Heart right ventricle (tissue), 16 donors: ENCODE results near the gene KLK15. TPM values are rescaled to one million over a fixed set of nuclear protein-coding genes. Genes with fewer than 3 reads are reported as not detected.

Source experiments
- ATAC-seq, 8 donors: fragments of 200-7000 bp; cut with Tn5 transposase; one replicate each; pipeline ENCODE4 v1.9.1; 2020; ENCODE audit warnings: mild to moderate bottlenecking in 8 of 8, moderate library complexity in 8 of 8, moderate number of reproducible peaks in 1 of 8
- DNase-seq, 2 donors: peaks; one replicate each; pipeline ENCODE4 v3.0.0-alpha.2; 2020
- H3K27ac ChIP-seq, 10 donors: fragments of 200-600 bp; sonication (generic) in 2 of 10; one replicate each; pipeline versions ENCODE4 v1.5.0 to v1.8.0; 2020 to 2022; ENCODE audit warnings: mild to moderate bottlenecking in 3 of 10
- H3K27me3 ChIP-seq, 7 donors: fragments of 200-600 bp; one replicate each; pipeline ENCODE4 v1.8.0; 2021 to 2022; ENCODE audit warnings: mild to moderate bottlenecking in 2 of 7
- H3K36me3 ChIP-seq, 9 donors: fragments of 200-600 bp; sonication (generic) in 1 of 9; one replicate each; pipeline versions ENCODE4 v1.5.0 to v1.8.0; 2020 to 2022; ENCODE audit warnings: mild to moderate bottlenecking in 2 of 9
- H3K4me1 ChIP-seq, 9 donors: fragments of 200-600 bp; sonication (generic) in 1 of 9; one replicate each; pipeline versions ENCODE4 v1.5.0 to v1.8.0; 2020 to 2022; ENCODE audit warnings: mild to moderate bottlenecking in 4 of 9
- H3K4me3 ChIP-seq, 10 donors: fragments of 200-600 bp; sonication (generic) in 2 of 10; one replicate each; pipeline versions ENCODE4 v1.5.0 to v1.8.0; 2020 to 2022; ENCODE audit warnings: mild to moderate bottlenecking in 7 of 10, moderate library complexity in 2 of 10
- H3K9me3 ChIP-seq, 11 donors: fragments of 200-600 bp in 10 of 11; sonication (generic) in 2 of 11; one replicate each; pipeline versions ENCODE4 v1.5.0 to v1.8.0; 2013 to 2022; ENCODE audit warnings: mild to moderate bottlenecking in 2 of 11, control low read depth in 1 of 11, moderate library complexity in 1 of 11
- WGBS, 2 donors: extraction: QIAGEN DNeasy Blood & Tissue Kit; methylation state at CpG; one replicate each; pipeline ENCODE4 v1.1.7; 2013; ENCODE audit warnings: inconsistent platforms in 1 of 2; 5-methylcytosine and 5-hydroxymethylcytosine counted together
- intact Hi-C, 10 donors: fragments of 100-400 bp; cut with DNase I; formaldehyde crosslinking; loops; one replicate each; pipeline versions ENCODE4 v1.11.1 to v1.14.2; 2022
- long read RNA-seq, 3 donors: library from polyadenylated mRNA; unstranded; transcript quantifications; one replicate each; pipeline ENCODE4 v2.0.0, GENCODE V29; 2020 to 2021
- polyA plus RNA-seq, 2 donors: library from polyadenylated mRNA; stranded (reverse); fragments of 200-250 nt; gene quantifications; one replicate each; pipeline ENCODE4 v1.2.3, GENCODE V29; 2013
- total RNA-seq, 10 donors: library from RNA; stranded (reverse); fragmentation: NEBNext Ultra II Directional in 3 of 10; extraction: Animal tissue kit (Norgen Biotek cat#: 25700) in 3 of 10; gene quantifications; one replicate each; pipeline versions ENCODE4 v1.2.1 to v1.2.4, GENCODE V29; 2021 to 2023
- TF ChIP-seq, protein P1 (sequence below), 9 donors: fragments of 200-600 bp; sonication (generic) in 2 of 9; IDR thresholded peaks; one replicate each; pipeline versions ENCODE4 v1.5.0 to v1.8.0; 2021 to 2022; ENCODE audit warnings: antibody characterized with exemption in 9 of 9, mild to moderate bottlenecking in 5 of 9, moderate library complexity in 1 of 9
- donor health status: Arrhythmogenic right ventricular cardiomyopathy.
- donor health status: ischemic (EF 13 %, LVEDD 7.1; RV severe dilation, severe dysfunction).
- donor health status: healthy with polysubstance abuse.
- donor health status: DM: no; HTN: yes; CAD: no.
- donor health status: DM: no; HTN: no; CAD: no.
- donor health status: ischemic (EF 25% LVEDD 6.9; RV normal size, moderate dysfunction).
- donor health status: ischemic (EF 25% LVEDD 5.7; RV mildly dilated, moderate dysfunction).
- donor health status: healthy.
- donor health status: DM: yes; HTN: yes; CAD: no.
- donor health status: Ischemic cardiomyopathy.
- donor health status: ischemic (EF 35%, LVEDD 5.7; RV mildly dilated, moderate dysfunction).
- donor health status: nonischemic (EF 11% LVEDD 7.7; RV severe dilation, severe dysfunction).
- donor health status: DM: yes; HTN: yes; CAD: no.
- donor health status: PGD.
- donor health status: ischemic (EF 29% LVEDD 5.4; RV normal size, mild dysfunction).
- donor health status: nonischemic (EF 23%, LVEDD 6.1; RV moderate dilation, normal function).

KLK15 gene, protein sequence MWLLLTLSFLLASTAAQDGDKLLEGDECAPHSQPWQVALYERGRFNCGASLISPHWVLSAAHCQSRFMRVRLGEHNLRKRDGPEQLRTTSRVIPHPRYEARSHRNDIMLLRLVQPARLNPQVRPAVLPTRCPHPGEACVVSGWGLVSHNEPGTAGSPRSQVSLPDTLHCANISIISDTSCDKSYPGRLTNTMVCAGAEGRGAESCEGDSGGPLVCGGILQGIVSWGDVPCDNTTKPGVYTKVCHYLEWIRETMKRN
- total RNA-seq: not detected
- polyA plus RNA-seq: not detected
- long read RNA-seq, donor 1: 0 reads
- long read RNA-seq, donor 2: 0 reads
- long read RNA-seq, donor 3: 0 reads

DNA sequence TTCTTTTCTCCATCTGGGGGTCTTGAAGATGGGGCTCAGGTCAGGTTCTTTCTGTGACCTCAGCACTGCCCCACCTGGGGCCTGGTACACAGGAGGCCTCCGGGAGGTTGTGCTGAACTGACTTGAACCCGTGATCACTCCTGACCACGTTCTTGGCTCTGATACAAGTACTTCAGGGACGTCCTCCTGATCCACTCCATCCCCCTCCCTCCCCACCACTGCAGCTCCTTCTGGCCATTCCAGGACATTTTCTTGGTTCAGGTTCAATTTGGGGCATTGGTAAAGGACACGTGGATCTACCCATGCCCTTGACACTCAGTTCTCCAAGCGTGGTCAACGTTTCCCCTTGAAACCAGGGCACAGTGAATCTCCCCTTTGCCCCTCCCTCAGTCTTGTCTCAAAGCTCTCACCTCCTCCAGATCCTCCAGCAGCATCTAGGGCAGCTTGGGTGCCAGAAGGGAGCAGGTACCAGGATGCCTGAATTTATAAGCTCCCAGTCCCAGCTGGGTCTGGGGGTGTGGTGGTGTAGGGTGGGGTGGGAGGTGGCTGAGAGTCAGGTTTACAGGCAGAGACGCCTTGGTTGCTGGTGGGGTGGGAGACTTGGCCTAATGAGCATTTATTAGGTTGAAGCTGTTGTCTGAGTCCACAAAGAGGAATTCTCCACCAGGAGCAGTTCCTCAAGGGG is at the start of gene KLK15:
KLK15 (minus strand) TSS at position 458 of the 685 bp plus-strand sequence. CDS start 2,082 bp downstream, outside the sequence.
- Histone ChIP-seq H3K4me3 (no peak within 1 kb of the TSS), H3K36me3 (no peaks in the 10 kb centered on the region), H3K4me1 (peaks cover 0 to 13% (median 6%) of the 10 kb centered on the region in 9 donors), H3K27ac (no peak within 1 kb of the TSS), H3K27me3 (peaks cover 0 to 69% (median 44%) of the 10 kb centered on the region in 7 donors), H3K9me3 (no peaks in the 10 kb centered on the region)
- TF ChIP-seq, protein P1, sequence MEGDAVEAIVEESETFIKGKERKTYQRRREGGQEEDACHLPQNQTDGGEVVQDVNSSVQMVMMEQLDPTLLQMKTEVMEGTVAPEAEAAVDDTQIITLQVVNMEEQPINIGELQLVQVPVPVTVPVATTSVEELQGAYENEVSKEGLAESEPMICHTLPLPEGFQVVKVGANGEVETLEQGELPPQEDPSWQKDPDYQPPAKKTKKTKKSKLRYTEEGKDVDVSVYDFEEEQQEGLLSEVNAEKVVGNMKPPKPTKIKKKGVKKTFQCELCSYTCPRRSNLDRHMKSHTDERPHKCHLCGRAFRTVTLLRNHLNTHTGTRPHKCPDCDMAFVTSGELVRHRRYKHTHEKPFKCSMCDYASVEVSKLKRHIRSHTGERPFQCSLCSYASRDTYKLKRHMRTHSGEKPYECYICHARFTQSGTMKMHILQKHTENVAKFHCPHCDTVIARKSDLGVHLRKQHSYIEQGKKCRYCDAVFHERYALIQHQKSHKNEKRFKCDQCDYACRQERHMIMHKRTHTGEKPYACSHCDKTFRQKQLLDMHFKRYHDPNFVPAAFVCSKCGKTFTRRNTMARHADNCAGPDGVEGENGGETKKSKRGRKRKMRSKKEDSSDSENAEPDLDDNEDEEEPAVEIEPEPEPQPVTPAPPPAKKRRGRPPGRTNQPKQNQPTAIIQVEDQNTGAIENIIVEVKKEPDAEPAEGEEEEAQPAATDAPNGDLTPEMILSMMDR (IDR thresholded peaks at IDR 0.05): no peak
- ATAC-seq (no peak), DNase-seq (no peak)
- intact Hi-C loops: no loop called here
- WGBS, 2 donors: 73 to 75% methylated on average over 8 of the region's 8 CpGs

DNA sequence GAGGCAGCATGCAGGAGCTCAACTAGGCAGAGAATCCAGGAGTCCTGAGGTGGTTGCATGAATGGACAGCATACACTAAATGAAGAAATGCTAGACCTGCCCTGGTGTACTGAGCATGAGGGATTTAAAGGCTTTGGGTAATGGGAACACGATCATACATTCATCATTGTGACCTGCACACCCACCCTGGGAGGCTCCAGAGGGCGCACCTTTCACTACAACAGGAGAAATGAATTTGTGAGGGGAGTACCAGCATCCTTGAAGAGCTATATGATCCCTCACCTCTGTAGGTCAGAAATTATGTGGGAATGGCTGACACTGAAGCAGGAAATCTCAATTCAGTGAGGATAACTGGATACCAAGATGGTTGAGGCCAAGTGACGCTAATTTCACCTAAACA is 48.8 kb upstream of the KLK15 start:
- TF ChIP-seq, protein P1 (IDR thresholded peaks at IDR 0.05): no peak
- intact Hi-C loops: no loop called here
- Histone ChIP-seq H3K27me3 (peaks cover 0 to 70% (median 51%) of the 10 kb centered on the region in 7 donors), H3K27ac (no peak overlapping the region), H3K4me3 (no peak overlapping the region), H3K9me3 (no peaks in the 10 kb centered on the region), H3K36me3 (no peaks in the 10 kb centered on the region), H3K4me1 (no peaks in the 10 kb centered on the region)
- 57 to 59% methylated on average over 3 of the region's 3 CpGs for WGBS, 2 donors
- ATAC-seq (no peak), DNase-seq (no peak)

DNA sequence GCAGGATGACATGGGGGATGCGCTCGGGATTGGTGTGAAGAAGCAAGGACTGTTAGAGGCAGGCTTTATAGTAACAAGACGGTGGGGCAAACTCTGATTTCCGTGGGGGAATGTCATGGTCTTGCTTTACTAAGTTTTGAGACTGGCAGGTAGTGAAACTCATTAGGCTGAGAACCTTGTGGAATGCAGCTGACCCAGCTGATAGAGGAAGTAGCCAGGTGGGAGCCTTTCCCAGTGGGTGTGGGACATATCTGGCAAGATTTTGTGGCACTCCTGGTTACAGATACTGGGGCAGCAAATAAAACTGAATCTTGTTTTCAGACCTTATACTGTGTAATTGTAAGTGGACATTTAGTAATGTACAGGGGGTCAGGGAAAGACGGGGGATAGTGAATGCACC is 46.9 kb upstream of the KLK15 start:
- H3K27me3 ChIP-seq: peaks cover 0 to 76% (median 60%) of the 10 kb centered on the region in 7 donors
- H3K9me3 ChIP-seq: no peaks in the 10 kb centered on the region
- no peaks in the 10 kb centered on the region for H3K4me1 ChIP-seq
- ATAC-seq (no peak), DNase-seq (no peak)
- TF ChIP-seq, protein P1 (IDR thresholded peaks at IDR 0.05): no peak
- no peak overlapping the region for H3K4me3 ChIP-seq
- 73 to 74% methylated on average over 5 of the region's 5 CpGs for WGBS, 2 donors
- no peak overlapping the region for H3K27ac ChIP-seq
- intact Hi-C loops: no loop called here
- H3K36me3 ChIP-seq: no peaks in the 10 kb centered on the region

DNA sequence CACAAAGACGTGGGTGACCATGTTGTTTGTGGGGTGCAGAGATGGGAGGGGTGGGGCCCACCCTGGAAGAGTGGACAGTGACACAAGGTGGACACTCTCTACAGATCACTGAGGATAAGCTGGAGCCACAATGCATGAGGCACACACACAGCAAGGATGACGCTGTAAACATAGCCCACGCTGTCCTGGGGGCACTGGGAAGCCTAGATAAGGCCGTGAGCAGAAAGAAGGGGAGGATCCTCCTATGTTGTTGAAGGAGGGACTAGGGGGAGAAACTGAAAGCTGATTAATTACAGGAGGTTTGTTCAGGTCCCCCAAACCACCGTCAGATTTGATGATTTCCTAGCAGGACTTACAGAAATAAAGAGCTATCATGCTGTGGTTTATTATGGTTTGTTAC is 45.5 kb upstream of the KLK15 start:
- 47 to 57% methylated on average over 5 of the region's 5 CpGs for WGBS, 2 donors
- no peak overlapping the region for H3K4me3 ChIP-seq
- intact Hi-C loops: no loop called here
- ATAC-seq (no peak), DNase-seq (no peak)
- TF ChIP-seq, protein P1 (IDR thresholded peaks at IDR 0.05): no peak
- no peaks in the 10 kb centered on the region for H3K4me1 ChIP-seq
- H3K36me3 ChIP-seq: no peaks in the 10 kb centered on the region
- H3K27me3 ChIP-seq: peaks cover 0 to 76% (median 61%) of the 10 kb centered on the region in 7 donors
- H3K9me3 ChIP-seq: no peaks in the 10 kb centered on the region
- no peak overlapping the region for H3K27ac ChIP-seq
